NCI-H2081 treated with DMSO at 0.1 percent for 48 hours (cell line): Measurements from ENCODE around the gene SIK1.

Source experiments
- DNase-seq: peaks from one replicate; lab custom pipeline; 2025; lab: John Stamatoyannopoulos, UW

The SIK1 gene

GRCh38 chr21:43367296-43367695 lies 59.6 kb downstream of the SIK1 start:
- no peak for DNase-seq

- no peak for DNase-seq
These were observed 60.3 kb downstream of the SIK1 start for GRCh38 chr21:43366656-43367055.

- no peak for DNase-seq
These were observed 61.1 kb downstream of the SIK1 start for GRCh38 chr21:43365611-43366426.

DNA sequence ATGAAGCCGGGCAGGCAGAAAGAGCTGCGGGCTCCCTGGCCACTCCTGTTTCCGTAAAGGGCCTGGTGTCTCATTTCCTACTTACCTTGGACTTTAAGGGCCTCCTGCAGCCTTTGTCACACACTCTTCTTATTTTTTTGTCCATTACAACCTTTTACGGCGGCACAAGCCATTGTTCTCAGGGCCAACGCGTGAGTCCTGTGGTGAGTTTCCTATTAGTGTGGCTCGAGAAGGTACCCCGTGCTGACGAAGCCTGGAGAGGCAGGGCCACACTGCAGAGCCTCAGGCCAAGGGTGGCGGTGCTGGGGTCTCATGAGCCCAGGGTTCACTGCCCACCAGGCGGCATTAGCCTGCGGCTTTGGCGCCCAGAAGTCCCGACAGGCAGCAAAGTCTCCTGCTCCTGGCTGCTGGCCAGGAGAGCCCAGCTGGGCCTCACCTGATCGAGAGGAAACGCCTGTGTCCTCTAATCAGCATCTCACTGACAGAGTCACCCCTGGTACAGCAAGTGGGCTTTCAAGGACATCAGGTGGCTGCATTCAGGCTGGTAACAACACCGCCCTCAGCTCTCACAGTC lies 62.0 kb downstream of the SIK1 start:
- DNase-seq = no peak
